ENCODE measurements around the gene SEMA5B. TPM values are rescaled to one million over a fixed set of nuclear protein-coding genes. Genes with fewer than 3 reads are reported as not detected.
A peak's percentile ranks its signal among the peaks of the same experiment; 100 is the strongest.

The SEMA5B gene
- polyA plus RNA-seq, 1 of the 3 experiments (the other 2 are of a cell fraction), result 0.43 TPM

- DNase-seq, result peak; percentile 63
- CTCF ChIA-PET, result interaction anchor here (0.8 to 2.1 kb wide), 7 partner anchors 10 to 51 kb away, joined by 3 to 12 read pairs (median 4); partner anchors contain the start of gene SEMA5B
- H3K4me2 ChIP-seq, result peak overlapping the region; percentile 66
- TF ChIP-seq TEAD4 (IDR thresholded peaks at IDR 0.05; ENCODE audit: borderline replicate concordance, insufficient read depth), result 0 out of 2 replicates have a peak, but pooled peaks have one; percentile 24
- no peak for TF ChIP-seq FOXM1 (IDR thresholded peaks at IDR 0.05; ENCODE audit: low read depth)
- 0 out of 2 replicates have a peak, but pooled peaks have one; percentile 5 for TF ChIP-seq REST (IDR thresholded peaks at IDR 0.05; ENCODE audit: low read depth, low read length)
- TF ChIP-seq CTCF (IDR thresholded peaks at IDR 0.05), result no peak
- peak; percentile 53 for TF ChIP-seq TCF12 (IDR thresholded peaks at IDR 0.05)
- no peak for TF ChIP-seq YY1 (IDR thresholded peaks at IDR 0.05; ENCODE audit: low read depth)
- TF ChIP-seq FOSL2 (IDR thresholded peaks at IDR 0.05; ENCODE audit: borderline replicate concordance, low read depth), result peak; percentile 47; the same call in 1 of the 2 replicates
- TF ChIP-seq RFX5 (IDR thresholded peaks at IDR 0.05; ENCODE audit: low read length), result 0 out of 2 replicates have a peak, but pooled peaks have one; percentile 55
- TF ChIP-seq SIN3A (IDR thresholded peaks at IDR 0.05; ENCODE audit: borderline replicate concordance, low read depth, low read length), result 0 out of 2 replicates have a peak, but pooled peaks have one; percentile 1
- TF ChIP-seq NRF1 (IDR thresholded peaks at IDR 0.05; ENCODE audit: low read depth, low read length), result no peak
- TF ChIP-seq ELF1 (IDR thresholded peaks at IDR 0.05), result no peak
- TF ChIP-seq CHD2 (IDR thresholded peaks at IDR 0.05; ENCODE audit: low read length, partially characterized antibody), result no peak
- TF ChIP-seq MEF2A (IDR thresholded peaks at IDR 0.05; ENCODE audit: borderline replicate concordance, low read depth), result no peak
- no peak for TF ChIP-seq TAF1 (IDR thresholded peaks at IDR 0.05; ENCODE audit: borderline replicate concordance, low read depth, low read length)
- TF ChIP-seq SMC3 (IDR thresholded peaks at IDR 0.05; ENCODE audit: low read depth, low read length), result no peak
- no peak for TF ChIP-seq MAX (IDR thresholded peaks at IDR 0.05; ENCODE audit: low read depth)
- no peak for TF ChIP-seq MXI1 (IDR thresholded peaks at IDR 0.05; ENCODE audit: low read depth, low read length)
- no peak for TF ChIP-seq ZBTB33 (IDR thresholded peaks at IDR 0.05; ENCODE audit: borderline replicate concordance, low read depth)
- peak; percentile 48; the same call in 1 of the 2 replicates for TF ChIP-seq GATA2 (CRISPR knock-in tag; IDR thresholded peaks at IDR 0.05)
- peak; percentile 48 to 50; a peak in 2 of 4 replicates for TF ChIP-seq EP300 (IDR thresholded peaks at IDR 0.05; ENCODE audit: borderline replicate concordance in 1 of 2, low read depth in 1 of 2, low read length in 1 of 2)
- TF ChIP-seq RXRA (IDR thresholded peaks at IDR 0.05; ENCODE audit: borderline replicate concordance, low read depth), result peak; percentile 33; the same call in 1 of the 2 replicates
- TF ChIP-seq RAD21 (IDR thresholded peaks at IDR 0.05; ENCODE audit: low read length), result no peak
- no peak for TF ChIP-seq POLR2AphosphoS5 (IDR thresholded peaks at IDR 0.05; ENCODE audit: low read depth, low read length)
- TF ChIP-seq PBX3 (IDR thresholded peaks at IDR 0.05), result peak; percentile 49
- TF ChIP-seq NFIC (IDR thresholded peaks at IDR 0.05; ENCODE audit: borderline replicate concordance), result peak; percentile 84
Observed at GRCh38 chr3:122977746-122978466, 49.7 kb downstream of the SEMA5B start.

More at GRCh38 chr3:122977746-122978466, 49.7 kb downstream of the SEMA5B start:
- Histone ChIP-seq H3K4me1 (ENCODE audit: control insufficient read depth in 1 of 2, insufficient read depth in 2 of 2, low read depth in 1 of 2, low read length in 1 of 2) (peaks cover 46 to 53% of the 10 kb centered on the region in 2 experiments), H3K9me2 (no peaks in the 10 kb centered on the region), H3K4me3 (ENCODE audit: low read depth in 2 of 2, low read length in 1 of 2) (no peak overlapping the region), H3K9ac (peak overlapping the region; percentile 51; the same call in 1 of the 2 replicates), H3K27me3 (ENCODE audit: insufficient read depth) (no peaks in the 10 kb centered on the region), H3F3A (replicated peaks; ENCODE audit: insufficient read depth) (peaks cover 24% of the 10 kb centered on the region), H3K27ac (ENCODE audit: low read depth in 2 of 2, low read length in 1 of 2) (peak overlapping the region; percentile 16 to 78; a peak in 3 of 4 replicates), H3K9me3 (no peaks in the 10 kb centered on the region), H3K79me2 (ENCODE audit: insufficient read depth) (no peaks in the 10 kb centered on the region), H2AFZ (ENCODE audit: low read depth) (0 out of 2 replicates have a peak overlapping the region, but pooled peaks have one; percentile 35), H3K36me3 (replicated peaks in 1 of 2; ENCODE audit: control insufficient read depth in 1 of 2, insufficient read depth in 2 of 2, low read length in 1 of 2) (no peaks in the 10 kb centered on the region), H4K20me1 (ENCODE audit: insufficient read depth) (no peaks in the 10 kb centered on the region)
- 22% methylated on average over 5 of the region's 14 CpGs for WGBS (ENCODE audit: low lambda C conversion rate)
- POLR2A ChIA-PET, result no interaction called here
